Measurements from ENCODE around the gene CDC42SE2. TPM values are rescaled to one million over a fixed set of nuclear protein-coding genes. Genes with fewer than 3 reads are reported as not detected.
A peak's percentile ranks its signal among the peaks of the same experiment; 100 is the strongest.

The CDC42SE2 gene
- total RNA-seq, 1 donor from 2014 or later = 24.1 TPM

DNA sequence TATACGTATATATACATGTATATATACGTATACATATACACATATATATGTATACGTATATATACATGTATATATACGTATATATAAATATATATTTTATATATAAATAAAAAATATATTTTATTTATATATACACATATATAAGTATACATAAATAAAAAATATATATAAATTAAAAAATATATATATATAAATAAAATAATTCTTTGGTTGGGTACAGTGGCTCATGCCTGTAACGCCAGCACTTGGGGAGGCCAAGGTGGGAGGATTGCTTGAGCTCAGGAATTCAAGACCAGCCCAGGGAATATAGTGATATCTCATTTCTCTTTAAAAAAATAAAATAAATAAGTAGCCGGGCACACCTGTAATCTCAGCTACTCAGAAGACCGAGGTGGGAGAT, 155.0 kb downstream of the CDC42SE2 start:
- TF ChIP-seq, protein P1, sequence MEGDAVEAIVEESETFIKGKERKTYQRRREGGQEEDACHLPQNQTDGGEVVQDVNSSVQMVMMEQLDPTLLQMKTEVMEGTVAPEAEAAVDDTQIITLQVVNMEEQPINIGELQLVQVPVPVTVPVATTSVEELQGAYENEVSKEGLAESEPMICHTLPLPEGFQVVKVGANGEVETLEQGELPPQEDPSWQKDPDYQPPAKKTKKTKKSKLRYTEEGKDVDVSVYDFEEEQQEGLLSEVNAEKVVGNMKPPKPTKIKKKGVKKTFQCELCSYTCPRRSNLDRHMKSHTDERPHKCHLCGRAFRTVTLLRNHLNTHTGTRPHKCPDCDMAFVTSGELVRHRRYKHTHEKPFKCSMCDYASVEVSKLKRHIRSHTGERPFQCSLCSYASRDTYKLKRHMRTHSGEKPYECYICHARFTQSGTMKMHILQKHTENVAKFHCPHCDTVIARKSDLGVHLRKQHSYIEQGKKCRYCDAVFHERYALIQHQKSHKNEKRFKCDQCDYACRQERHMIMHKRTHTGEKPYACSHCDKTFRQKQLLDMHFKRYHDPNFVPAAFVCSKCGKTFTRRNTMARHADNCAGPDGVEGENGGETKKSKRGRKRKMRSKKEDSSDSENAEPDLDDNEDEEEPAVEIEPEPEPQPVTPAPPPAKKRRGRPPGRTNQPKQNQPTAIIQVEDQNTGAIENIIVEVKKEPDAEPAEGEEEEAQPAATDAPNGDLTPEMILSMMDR (conservative IDR thresholded peaks at IDR 0.05) = no peak
- DNase-seq (ENCODE audit: low read depth, low spot score) = no peak
- Mint-ChIP-seq H3K9me3 (no peaks in the 10 kb centered on the region), H3K4me3 (no peak overlapping the region), H3K27ac (ENCODE audit: unreplicated experiment) (no peak overlapping the region), H3K27me3 (ENCODE audit: low read depth) (no peaks in the 10 kb centered on the region), H3K4me1 (peaks cover 5% of the 10 kb centered on the region), H3K36me3 (ENCODE audit: low read depth) (peaks cover 14% of the 10 kb centered on the region)

DNA sequence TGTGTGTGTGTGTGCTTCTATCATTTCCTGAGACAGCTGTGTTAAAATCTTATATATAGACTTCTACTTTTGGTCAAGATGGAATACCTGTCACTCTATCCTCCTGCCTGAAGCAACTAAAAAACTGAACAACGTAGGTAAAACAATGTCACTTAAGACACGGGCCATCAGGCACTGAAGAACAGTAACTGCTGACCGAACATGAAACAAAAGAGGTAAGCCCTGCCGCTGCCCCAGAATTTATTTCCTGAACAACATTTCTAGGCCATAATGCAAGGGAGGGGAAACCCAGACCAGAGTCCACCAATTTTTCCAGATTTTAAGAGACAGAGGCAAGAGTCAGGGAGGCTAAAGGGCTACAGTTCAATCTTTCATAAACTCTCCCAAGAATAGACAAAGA, 156.0 kb downstream of the CDC42SE2 start:
- peaks cover 5% of the 10 kb centered on the region for H3K4me1 Mint-ChIP-seq
- TF ChIP-seq, protein P1 (conservative IDR thresholded peaks at IDR 0.05) = no peak
- H3K4me3 Mint-ChIP-seq = no peak overlapping the region
- peaks cover 14% of the 10 kb centered on the region for H3K36me3 Mint-ChIP-seq (ENCODE audit: low read depth)
- H3K9me3 Mint-ChIP-seq = no peaks in the 10 kb centered on the region
- H3K27me3 Mint-ChIP-seq (ENCODE audit: low read depth) = no peaks in the 10 kb centered on the region
- no peak for DNase-seq (ENCODE audit: low read depth, low spot score)
- peak overlapping the region; percentile 57 for H3K27ac Mint-ChIP-seq (ENCODE audit: unreplicated experiment)

DNA sequence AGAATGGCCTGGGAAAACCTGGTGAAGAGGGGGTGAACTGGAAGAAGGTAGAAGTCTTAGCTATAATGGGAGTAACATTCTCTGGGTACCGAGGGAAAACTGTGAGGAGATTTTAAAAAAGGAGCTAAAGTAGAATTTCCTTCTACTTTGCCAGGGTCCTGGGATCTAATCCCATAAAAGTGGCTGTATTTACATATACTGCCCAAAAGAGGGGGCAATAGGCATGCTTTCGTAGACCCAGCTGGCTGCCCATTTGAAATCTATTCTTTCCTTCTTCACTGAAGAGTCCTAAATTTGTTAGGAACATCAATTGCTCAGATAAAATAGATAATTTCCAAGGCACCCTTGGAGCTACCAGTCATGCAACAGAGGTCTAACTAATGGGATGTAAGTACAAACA, 159.2 kb downstream of the CDC42SE2 start:
- no peak for DNase-seq (ENCODE audit: low read depth, low spot score)
- Mint-ChIP-seq H3K9me3 (no peaks in the 10 kb centered on the region), H3K4me3 (no peak overlapping the region), H3K4me1 (no peaks in the 10 kb centered on the region), H3K36me3 (ENCODE audit: low read depth) (peaks cover 14% of the 10 kb centered on the region), H3K27me3 (ENCODE audit: low read depth) (no peaks in the 10 kb centered on the region), H3K27ac (ENCODE audit: unreplicated experiment) (no peak overlapping the region)
- TF ChIP-seq, protein P1 (conservative IDR thresholded peaks at IDR 0.05) = peak; percentile 59

DNA sequence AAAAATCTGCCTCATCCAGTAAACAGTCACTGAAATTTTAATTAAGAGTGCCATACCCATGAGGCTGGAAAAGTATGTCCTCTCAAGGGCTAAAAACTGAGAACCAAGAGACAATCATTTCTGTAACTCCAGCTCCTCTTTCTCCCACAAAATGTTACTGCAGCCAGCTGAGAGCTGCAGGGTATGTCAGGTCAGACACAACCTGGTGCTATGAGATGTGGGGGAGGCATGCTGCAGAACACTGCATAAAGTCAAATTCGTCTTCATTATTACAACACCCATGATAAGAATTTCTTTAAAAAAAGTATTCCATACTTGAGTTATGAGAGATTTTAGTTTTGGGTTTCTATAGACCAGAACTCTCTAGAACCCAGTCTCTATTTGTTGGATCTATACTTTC, 162.2 kb downstream of the CDC42SE2 start:
- Mint-ChIP-seq H3K27me3 (ENCODE audit: low read depth) (no peaks in the 10 kb centered on the region), H3K27ac (ENCODE audit: unreplicated experiment) (no peak overlapping the region), H3K9me3 (no peaks in the 10 kb centered on the region), H3K4me1 (no peaks in the 10 kb centered on the region), H3K36me3 (ENCODE audit: low read depth) (peaks cover 16% of the 10 kb centered on the region), H3K4me3 (no peak overlapping the region)
- TF ChIP-seq, protein P1 (conservative IDR thresholded peaks at IDR 0.05) = no peak
- DNase-seq (ENCODE audit: low read depth, low spot score) = no peak

DNA sequence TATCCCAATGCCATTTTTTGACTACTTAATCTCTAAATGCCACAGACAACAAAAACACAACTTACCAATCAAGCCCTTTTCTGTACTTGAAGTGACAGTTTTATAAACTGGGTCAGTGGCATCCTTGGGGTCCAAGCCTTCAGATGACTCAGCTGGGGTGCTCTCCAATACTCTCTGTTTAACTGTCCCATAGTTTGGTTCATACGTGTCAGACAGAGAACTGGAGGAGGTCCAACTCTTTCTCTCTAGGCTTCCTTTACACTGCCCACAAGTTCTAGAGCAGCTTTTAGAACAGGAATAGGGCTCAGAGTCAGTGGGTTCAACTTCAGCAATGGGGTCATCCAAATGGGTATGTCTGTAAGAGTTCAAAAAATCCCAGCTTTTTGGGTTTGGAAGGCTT, 166.9 kb downstream of the CDC42SE2 start:
- H3K4me1 Mint-ChIP-seq = no peaks in the 10 kb centered on the region
- DNase-seq (ENCODE audit: low read depth, low spot score) = no peak
- no peaks in the 10 kb centered on the region for H3K27me3 Mint-ChIP-seq (ENCODE audit: low read depth)
- TF ChIP-seq, protein P1 (conservative IDR thresholded peaks at IDR 0.05) = no peak
- H3K36me3 Mint-ChIP-seq (ENCODE audit: low read depth) = peaks cover 24% of the 10 kb centered on the region
- no peak overlapping the region for H3K27ac Mint-ChIP-seq (ENCODE audit: unreplicated experiment)
- no peaks in the 10 kb centered on the region for H3K9me3 Mint-ChIP-seq
- H3K4me3 Mint-ChIP-seq = no peak overlapping the region

DNA sequence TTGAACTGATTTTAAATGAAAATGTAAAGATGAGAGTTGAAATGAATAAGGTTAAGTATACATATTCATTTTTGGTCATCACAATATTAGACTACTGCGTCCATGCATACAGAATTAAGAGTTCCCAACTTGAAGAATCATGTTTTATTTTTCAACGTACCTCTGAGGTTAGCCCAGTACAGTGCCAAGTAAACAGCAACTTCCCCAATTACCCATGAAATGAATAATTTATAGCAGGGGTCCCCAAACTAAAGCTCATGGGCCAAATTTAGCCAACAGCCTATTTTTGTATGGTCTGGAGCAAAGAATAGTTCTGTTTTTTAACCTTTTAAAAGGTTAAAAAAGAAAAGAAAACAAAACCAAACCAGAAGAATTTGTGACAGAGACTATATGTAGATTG, 167.9 kb downstream of the CDC42SE2 start:
- Mint-ChIP-seq H3K27me3 (ENCODE audit: low read depth) (no peaks in the 10 kb centered on the region), H3K4me1 (no peaks in the 10 kb centered on the region), H3K4me3 (no peak overlapping the region), H3K9me3 (no peaks in the 10 kb centered on the region), H3K27ac (ENCODE audit: unreplicated experiment) (no peak overlapping the region), H3K36me3 (ENCODE audit: low read depth) (peaks cover 23% of the 10 kb centered on the region)
- DNase-seq (ENCODE audit: low read depth, low spot score) = no peak
- TF ChIP-seq, protein P1 (conservative IDR thresholded peaks at IDR 0.05) = no peak
